Ovary (tissue), 3 donors: ENCODE results near the gene CTR9.

Experiments
- CTCF ChIP-seq, 3 donors: fragments of 450-650 bp in 2 of 3; fragments of 200-600 bp in 1 of 3; IDR thresholded peaks; one replicate each; pipeline versions ENCODE4 v1.5.1 to v1.8.0; 2016 to 2022; ENCODE audit warnings: antibody characterized with exemption in 3 of 3, mild to moderate bottlenecking in 1 of 3
- EP300 ChIP-seq: sonication (generic); formaldehyde crosslinking; IDR thresholded peaks from one replicate; pipeline ENCODE4 v1.6.1; 2017; ENCODE audit warnings: antibody characterized with exemption
- POLR2A ChIP-seq: fragments of 450-650 bp; IDR thresholded peaks from one replicate; pipeline ENCODE4 v1.6.1; 2017; ENCODE audit warnings: antibody characterized with exemption, mild to moderate bottlenecking, moderate library complexity
- donor health status: DM: no; HTN: no; CAD: no.

- TF ChIP-seq POLR2A (no peak), CTCF (IDR thresholded peaks at IDR 0.05) (no peak), EP300 (no peak)
Observed at GRCh38 chr11:10722307-10722706, 28.7 kb upstream of the CTR9 start.
